ENCODE measurements around the gene GRIN2A. TPM values are rescaled to one million over a fixed set of nuclear protein-coding genes. Genes with fewer than 3 reads are reported as not detected.

Gene GRIN2A
- total RNA-seq, 1 experiment from 2014 or later, result 0.52 TPM

- H3K4me3 ChIP-seq (ENCODE audit: insufficient read depth, low read depth, low read length), result no peak overlapping the region
- DNase-seq, result no peak
- no peaks in the 10 kb centered on the region for H3K27me3 ChIP-seq (ENCODE audit: control insufficient read depth, insufficient read depth, low read length)
These were observed 150.8 kb downstream of the GRIN2A start for GRCh38 chr16:10031473-10031872.

GRCh38 chr16:10028644-10029043 lies 153.6 kb downstream of the GRIN2A start:
- Histone ChIP-seq H3K36me3 (replicated peaks; ENCODE audit: control insufficient read depth, insufficient read depth, low read length) (no peaks in the 10 kb centered on the region), H3K27me3 (ENCODE audit: control insufficient read depth, insufficient read depth, low read length) (no peaks in the 10 kb centered on the region), H3K4me3 (ENCODE audit: insufficient read depth, low read depth, low read length) (no peak overlapping the region)
- DNase-seq, result no peak

More at GRCh38 chr16:10031473-10031872, 150.8 kb downstream of the GRIN2A start:
- no peaks in the 10 kb centered on the region for H3K36me3 ChIP-seq (replicated peaks; ENCODE audit: control insufficient read depth, insufficient read depth, low read length)

DNA sequence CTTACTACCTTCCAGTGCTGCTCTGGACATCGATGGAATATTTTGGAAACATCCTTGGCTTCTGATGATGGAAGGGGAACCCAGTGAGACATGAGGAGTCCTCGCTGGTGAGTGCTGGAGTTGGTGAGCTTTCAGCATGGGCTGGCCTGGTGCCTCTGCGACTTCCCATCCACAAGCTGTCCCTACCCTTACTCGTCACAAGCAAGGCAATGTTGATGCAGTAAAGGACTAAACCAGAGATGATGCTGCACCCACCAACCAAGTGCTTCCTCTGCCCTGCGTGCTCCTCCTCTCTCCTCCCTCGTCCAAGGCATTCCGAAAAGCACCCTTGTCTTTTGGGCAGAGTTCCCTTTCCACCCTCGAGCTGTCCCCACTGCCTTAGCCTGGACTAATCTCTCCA lies 154.7 kb downstream of the GRIN2A start:
- no peak for DNase-seq
- Histone ChIP-seq H3K36me3 (replicated peaks; ENCODE audit: control insufficient read depth, insufficient read depth, low read length) (no peaks in the 10 kb centered on the region), H3K4me3 (ENCODE audit: insufficient read depth, low read depth, low read length) (no peak overlapping the region)

GRCh38 chr16:10026593-10026992 lies 155.6 kb downstream of the GRIN2A start:
- no peak overlapping the region for H3K4me3 ChIP-seq (ENCODE audit: insufficient read depth, low read depth, low read length)
- H3K36me3 ChIP-seq (replicated peaks; ENCODE audit: control insufficient read depth, insufficient read depth, low read length), result no peaks in the 10 kb centered on the region
- no peak for DNase-seq
- no peaks in the 10 kb centered on the region for H3K27me3 ChIP-seq (ENCODE audit: control insufficient read depth, insufficient read depth, low read length)

More for the DNA sequence above, 154.7 kb downstream of the GRIN2A start:
- no peaks in the 10 kb centered on the region for H3K27me3 ChIP-seq (ENCODE audit: control insufficient read depth, insufficient read depth, low read length)

DNA sequence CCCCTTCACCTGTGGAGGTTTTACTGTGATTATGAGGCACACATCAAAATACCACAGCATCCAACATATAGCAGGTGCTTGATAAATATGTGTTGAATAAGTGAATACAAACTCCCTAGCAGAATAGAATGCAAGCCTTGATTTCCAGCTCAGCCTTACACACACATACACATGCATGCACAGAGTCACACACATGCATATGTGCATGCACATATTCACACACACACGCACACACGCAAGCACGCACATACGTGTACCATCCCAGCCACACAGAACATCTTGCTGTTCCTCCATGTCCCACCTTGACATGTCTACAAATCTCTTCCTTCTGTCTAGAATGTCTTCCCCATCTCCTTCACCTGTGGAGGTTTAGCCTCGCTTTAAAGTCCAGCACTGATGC lies 160.1 kb downstream of the GRIN2A start:
- no peak for DNase-seq
- Histone ChIP-seq H3K4me3 (ENCODE audit: insufficient read depth, low read depth, low read length) (no peak overlapping the region), H3K27me3 (ENCODE audit: control insufficient read depth, insufficient read depth, low read length) (no peaks in the 10 kb centered on the region; the same call in 1 of the 2 replicates), H3K36me3 (replicated peaks; ENCODE audit: control insufficient read depth, insufficient read depth, low read length) (no peaks in the 10 kb centered on the region)

- no peaks in the 10 kb centered on the region for H3K36me3 ChIP-seq (replicated peaks; ENCODE audit: control insufficient read depth, insufficient read depth, low read length)
- no peak overlapping the region for H3K4me3 ChIP-seq (ENCODE audit: insufficient read depth, low read depth, low read length)
- no peaks in the 10 kb centered on the region; the same call in 1 of the 2 replicates for H3K27me3 ChIP-seq (ENCODE audit: control insufficient read depth, insufficient read depth, low read length)
- DNase-seq, result no peak
These were observed 161.4 kb downstream of the GRIN2A start for GRCh38 chr16:10020866-10021265.

DNA sequence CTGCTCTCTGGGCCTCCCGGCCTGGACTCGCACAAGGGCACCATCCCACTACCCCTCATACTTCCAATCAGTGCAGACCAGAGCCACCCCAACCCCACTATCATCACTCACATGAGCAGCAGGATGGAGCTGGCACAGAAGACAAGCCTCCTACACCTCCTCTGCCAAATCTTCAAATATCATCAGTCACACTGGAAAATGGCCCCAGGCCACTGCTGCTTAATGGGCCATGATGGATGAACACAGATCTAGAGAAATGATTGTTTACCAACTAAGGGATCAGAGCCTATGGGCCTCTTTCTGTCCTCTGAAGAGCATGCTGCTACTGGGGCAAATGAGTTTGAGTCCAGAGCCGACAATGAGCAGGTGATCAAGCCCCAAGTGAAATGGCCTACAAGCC lies 165.5 kb downstream of the GRIN2A start:
- no peaks in the 10 kb centered on the region; the same call in 1 of the 2 replicates for H3K27me3 ChIP-seq (ENCODE audit: control insufficient read depth, insufficient read depth, low read length)
- H3K4me3 ChIP-seq (ENCODE audit: insufficient read depth, low read depth, low read length), result no peak overlapping the region
- DNase-seq, result no peak
- no peaks in the 10 kb centered on the region for H3K36me3 ChIP-seq (replicated peaks; ENCODE audit: control insufficient read depth, insufficient read depth, low read length)

DNA sequence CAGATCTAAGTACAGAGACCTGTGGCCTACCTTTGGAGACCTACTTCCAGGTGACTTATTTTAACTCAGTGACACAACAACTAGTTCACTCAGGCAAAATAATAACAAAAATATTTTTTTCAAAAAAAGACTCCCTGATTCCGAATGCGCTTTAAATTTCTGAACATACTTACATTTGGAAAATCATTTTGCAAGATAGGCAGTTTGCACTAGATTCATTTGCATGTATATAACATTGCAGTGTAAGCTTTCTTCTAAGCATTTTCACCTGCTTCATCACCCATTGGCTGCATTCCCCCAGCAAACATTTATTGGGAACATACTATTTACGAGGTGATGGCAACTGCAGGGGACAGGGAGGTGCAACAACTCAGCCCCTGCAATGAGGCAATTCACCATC lies 166.8 kb downstream of the GRIN2A start:
- H3K27me3 ChIP-seq (ENCODE audit: control insufficient read depth, insufficient read depth, low read length), result no peaks in the 10 kb centered on the region; the same call in 1 of the 2 replicates
- DNase-seq, result no peak
- H3K36me3 ChIP-seq (replicated peaks; ENCODE audit: control insufficient read depth, insufficient read depth, low read length), result no peaks in the 10 kb centered on the region
- H3K4me3 ChIP-seq (ENCODE audit: insufficient read depth, low read depth, low read length), result no peak overlapping the region

- DNase-seq, result no peak
- Histone ChIP-seq H3K36me3 (replicated peaks; ENCODE audit: control insufficient read depth, insufficient read depth, low read length) (no peaks in the 10 kb centered on the region), H3K27me3 (ENCODE audit: control insufficient read depth, insufficient read depth, low read length) (no peaks in the 10 kb centered on the region; the same call in 1 of the 2 replicates), H3K4me3 (ENCODE audit: insufficient read depth, low read depth, low read length) (no peak overlapping the region)
These were observed 168.5 kb downstream of the GRIN2A start for GRCh38 chr16:10013774-10014173.

DNA sequence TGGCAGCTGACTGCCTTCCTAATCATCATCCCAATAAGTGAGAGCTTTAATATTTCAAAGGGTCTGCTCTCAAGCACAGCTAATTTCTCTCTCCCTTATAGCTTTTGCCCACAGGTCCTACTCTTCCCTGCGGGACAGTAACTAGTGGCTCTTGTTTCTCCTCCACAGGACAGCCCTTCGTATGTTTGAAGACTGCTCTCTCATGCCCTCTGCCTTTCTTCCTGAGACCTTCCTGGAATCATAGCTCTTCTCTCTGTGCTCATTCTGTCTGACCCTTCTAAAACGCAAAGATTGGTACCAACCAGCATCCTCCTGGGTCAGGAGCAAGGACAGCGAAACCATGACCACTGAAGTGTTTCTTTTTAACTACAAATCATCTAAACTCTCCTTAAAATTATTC lies 168.9 kb downstream of the GRIN2A start:
- H3K36me3 ChIP-seq (replicated peaks; ENCODE audit: control insufficient read depth, insufficient read depth, low read length), result no peaks in the 10 kb centered on the region
- H3K27me3 ChIP-seq (ENCODE audit: control insufficient read depth, insufficient read depth, low read length), result no peaks in the 10 kb centered on the region; the same call in 1 of the 2 replicates
- DNase-seq, result peak; percentile 29
- no peak overlapping the region for H3K4me3 ChIP-seq (ENCODE audit: insufficient read depth, low read depth, low read length)

GRCh38 chr16:10009684-10010083 lies 172.5 kb downstream of the GRIN2A start:
- Histone ChIP-seq H3K36me3 (replicated peaks; ENCODE audit: control insufficient read depth, insufficient read depth, low read length) (no peaks in the 10 kb centered on the region), H3K4me3 (ENCODE audit: insufficient read depth, low read depth, low read length) (no peak overlapping the region), H3K27me3 (ENCODE audit: control insufficient read depth, insufficient read depth, low read length) (no peaks in the 10 kb centered on the region)
- no peak for DNase-seq

- no peaks in the 10 kb centered on the region for H3K36me3 ChIP-seq (replicated peaks; ENCODE audit: control insufficient read depth, insufficient read depth, low read length)
- no peaks in the 10 kb centered on the region for H3K27me3 ChIP-seq (ENCODE audit: control insufficient read depth, insufficient read depth, low read length)
- DNase-seq, result no peak
- H3K4me3 ChIP-seq (ENCODE audit: insufficient read depth, low read depth, low read length), result no peak overlapping the region
These were observed 178.7 kb downstream of the GRIN2A start for GRCh38 chr16:10003486-10003885.

GRCh38 chr16:10001258-10001775 lies 180.9 kb downstream of the GRIN2A start:
- no peak overlapping the region for H3K4me3 ChIP-seq (ENCODE audit: insufficient read depth, low read depth, low read length)
- no peaks in the 10 kb centered on the region for H3K27me3 ChIP-seq (ENCODE audit: control insufficient read depth, insufficient read depth, low read length)
- no peak for DNase-seq
- no peaks in the 10 kb centered on the region for H3K36me3 ChIP-seq (replicated peaks; ENCODE audit: control insufficient read depth, insufficient read depth, low read length)

- Histone ChIP-seq H3K27me3 (ENCODE audit: control insufficient read depth, insufficient read depth, low read length) (no peaks in the 10 kb centered on the region), H3K4me3 (ENCODE audit: insufficient read depth, low read depth, low read length) (no peak overlapping the region), H3K36me3 (replicated peaks; ENCODE audit: control insufficient read depth, insufficient read depth, low read length) (no peaks in the 10 kb centered on the region)
- DNase-seq, result peak; percentile 6
These were observed 186.0 kb downstream of the GRIN2A start for GRCh38 chr16:9996221-9996620.

DNA sequence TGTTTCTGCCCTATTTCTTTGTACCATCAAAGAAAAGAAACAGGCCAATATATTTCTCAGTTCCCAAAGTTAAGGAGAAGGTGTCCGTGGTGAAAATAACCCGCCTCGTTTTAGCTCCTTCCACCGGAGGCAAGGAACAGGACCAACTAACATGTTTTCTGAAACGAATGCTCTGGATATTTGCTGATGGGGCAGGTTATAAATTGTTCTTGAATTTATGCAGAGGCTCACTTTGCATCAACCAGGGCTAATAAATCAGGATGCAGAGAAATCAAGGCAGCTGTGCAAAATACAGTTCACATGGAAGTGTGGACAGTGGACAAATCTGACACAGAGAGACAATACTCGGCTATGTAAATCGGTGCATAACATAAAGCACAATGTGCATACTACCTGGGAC lies 189.8 kb downstream of the GRIN2A start:
- no peaks in the 10 kb centered on the region for H3K27me3 ChIP-seq (ENCODE audit: control insufficient read depth, insufficient read depth, low read length)
- DNase-seq, result no peak
- H3K36me3 ChIP-seq (replicated peaks; ENCODE audit: control insufficient read depth, insufficient read depth, low read length), result no peaks in the 10 kb centered on the region
- H3K4me3 ChIP-seq (ENCODE audit: insufficient read depth, low read depth, low read length), result no peak overlapping the region

DNA sequence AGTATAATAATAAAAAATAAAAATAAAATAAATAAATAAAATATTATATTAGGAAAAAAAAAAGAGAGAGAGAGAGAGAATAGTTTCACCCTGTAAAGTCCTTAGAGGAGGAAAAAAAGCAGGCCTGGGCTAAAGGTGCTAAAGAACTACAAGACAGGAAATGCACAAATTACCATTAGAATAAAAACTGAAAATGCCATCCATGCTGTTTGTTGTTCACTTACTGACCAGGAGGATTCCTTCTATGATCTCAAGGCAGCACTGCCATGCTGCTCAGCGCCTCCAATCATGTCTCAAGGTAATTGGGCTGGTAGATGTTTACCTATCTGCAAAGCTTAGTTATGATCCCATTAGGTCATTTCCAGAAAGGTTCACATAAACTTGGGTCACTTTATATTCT lies 201.2 kb downstream of the GRIN2A start:
- no peak for DNase-seq

More for the DNA sequence above, 201.2 kb downstream of the GRIN2A start:
- H3K36me3 ChIP-seq (replicated peaks; ENCODE audit: control insufficient read depth, insufficient read depth, low read length), result no peaks in the 10 kb centered on the region
- no peaks in the 10 kb centered on the region for H3K27me3 ChIP-seq (ENCODE audit: control insufficient read depth, insufficient read depth, low read length)
- no peak overlapping the region for H3K4me3 ChIP-seq (ENCODE audit: insufficient read depth, low read depth, low read length)

All from H7 (cell line).